Astrocyte of the cerebellum (primary cell): ENCODE data around the gene SLC5A1.

Source experiments
- DNase-seq: peaks from one replicate; pipeline ENCODE4 v3.0.0-alpha.2; 2011; ENCODE audit warnings: low read depth
- H3K4me3 ChIP-seq: 2 replicates; pipeline ENCODE4 v1.5.1; 2011; ENCODE audit warnings: mild to moderate bottlenecking, low read depth, low read length, moderate library complexity
- CTCF ChIP-seq: IDR thresholded peaks from 2 replicates; pipeline ENCODE4 v1.5.1; 2012; ENCODE audit warnings: low read length, low read depth, moderate library complexity, mild to moderate bottlenecking; ENCODE audit errors: missing control alignments
- in situ Hi-C: cut with HindIII; loops from 2 replicates; pipeline ENCODE4 v1.10.0; 2017; ENCODE audit warnings: low sequenced_read_pairs

SLC5A1 gene

GRCh38 chr22:32077151-32077550 lies 34.1 kb downstream of the SLC5A1 start:
- DNase-seq: no peak
- H3K4me3 ChIP-seq: no peak overlapping the region
- TF ChIP-seq CTCF: no peak
- in situ Hi-C loops: no loop called here

- DNase-seq: peak; percentile 52
- TF ChIP-seq CTCF: no peak
- no peak overlapping the region for H3K4me3 ChIP-seq
- in situ Hi-C loops: no loop called here
Observed at GRCh38 chr22:32079130-32080089, 36.3 kb downstream of the SLC5A1 start.

GRCh38 chr22:32080904-32081303 lies 37.8 kb downstream of the SLC5A1 start:
- no peak overlapping the region for H3K4me3 ChIP-seq
- in situ Hi-C loops: no loop called here
- peak; percentile 81 for TF ChIP-seq CTCF
- DNase-seq: peak; percentile 43

- H3K4me3 ChIP-seq: no peak overlapping the region
- no peak for TF ChIP-seq CTCF
- DNase-seq: no peak
- in situ Hi-C loops: no loop called here
Observed at GRCh38 chr22:32082331-32082730, 39.3 kb downstream of the SLC5A1 start.

- in situ Hi-C loops: no loop called here
- no peak for TF ChIP-seq CTCF
- H3K4me3 ChIP-seq: no peak overlapping the region
- no peak for DNase-seq
Observed at GRCh38 chr22:32083000-32083399, 39.9 kb downstream of the SLC5A1 start.

GRCh38 chr22:32083814-32084213 lies 40.8 kb downstream of the SLC5A1 start:
- TF ChIP-seq CTCF: no peak
- in situ Hi-C loops: no loop called here
- DNase-seq: no peak
- H3K4me3 ChIP-seq: no peak overlapping the region
